GM12891 (cell line): ENCODE measurements around the gene CYP2B6.

Experiments
- PAX5 ChIP-seq: IDR thresholded peaks from 2 replicates; pipeline ENCODE4 v1.6.1; 2011; ENCODE audit warnings: low read length, moderate library complexity, mild to moderate bottlenecking; ENCODE audit not compliant: insufficient read depth, severe bottlenecking
- POLR2A ChIP-seq: IDR thresholded peaks from 2 replicates; pipeline ENCODE4 v1.6.1; 2011; ENCODE audit warnings: low read depth, low read length, control low read depth
- POLR2AphosphoS5 ChIP-seq: IDR thresholded peaks from 2 replicates; pipeline ENCODE4 v1.6.1; 2011; ENCODE audit warnings: low read depth, low read length, control low read depth
- POU2F2 ChIP-seq: IDR thresholded peaks from 2 replicates; pipeline ENCODE4 v1.6.1; 2011; ENCODE audit warnings: low read depth, mild to moderate bottlenecking, control low read depth, low read length, moderate library complexity
- SPI1 ChIP-seq: IDR thresholded peaks from 2 replicates; pipeline ENCODE4 v1.6.1; 2011; ENCODE audit warnings: low read depth, low read length, control low read depth
- TAF1 ChIP-seq: IDR thresholded peaks from 2 replicates; pipeline ENCODE4 v1.6.1; 2011; ENCODE audit warnings: low read depth, low read length, control low read depth

DNA sequence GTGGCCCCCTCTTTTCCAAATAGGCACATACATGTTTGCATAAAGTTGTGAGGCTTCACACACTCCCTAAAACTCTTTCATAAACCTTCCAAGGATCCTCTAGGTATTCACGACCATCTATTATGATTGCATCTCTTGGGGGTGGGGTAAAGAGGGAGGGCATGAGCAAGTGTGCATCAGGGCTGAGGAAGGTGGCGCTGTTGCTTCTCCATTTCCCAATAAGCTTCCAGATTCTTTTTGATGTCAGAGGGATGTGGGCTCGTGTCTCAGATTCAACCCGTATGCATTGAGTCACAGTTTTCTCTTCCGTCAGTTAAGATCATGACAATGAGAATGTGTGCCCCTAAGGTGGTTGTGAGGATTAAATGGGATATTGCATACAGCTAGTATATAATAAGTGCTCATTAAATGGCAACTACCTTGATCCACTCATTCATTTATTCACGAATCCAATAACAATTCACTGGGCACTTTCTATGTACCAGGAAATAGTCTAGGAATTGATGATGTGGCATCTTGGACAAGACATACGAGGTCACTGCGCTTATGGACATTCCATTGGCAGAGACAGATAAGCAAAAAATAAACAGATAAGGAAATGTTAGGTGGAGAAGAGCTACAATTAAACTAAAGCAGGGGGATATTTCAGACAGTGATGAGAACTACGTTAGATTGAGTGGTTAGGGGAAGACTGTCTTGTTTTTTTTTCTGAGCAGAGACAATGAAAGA is 10.3 kb downstream of the CYP2B6 start:
- TF ChIP-seq POLR2A, result no peak
- TF ChIP-seq POLR2AphosphoS5, result no peak
- no peak for TF ChIP-seq TAF1
- no peak for TF ChIP-seq SPI1
- TF ChIP-seq PAX5, result no peak
- TF ChIP-seq POU2F2, result no peak
